T-cell (primary cell): ENCODE data around the gene PRR13. TPM values are rescaled to one million over a fixed set of nuclear protein-coding genes. Genes with fewer than 3 reads are reported as not detected.
A peak's percentile ranks its signal among the peaks of the same experiment; 100 is the strongest.
"Not testable (repeated sequence)": the region's sequence is repeated elsewhere in the genome, so short reads cannot be mapped to it uniquely, and the experiment has no call there.

Source experiments
- ATAC-seq, 4 experiments: fragments of 200-7000 bp in 3 of 4; fragments of 150-1000 bp in 1 of 4; cut with Tn5 transposase; replicated peaks in 1 of 4; 1 replicate in 3 of 4; 2 replicates in 1 of 4; pipeline ENCODE4 v1.10.0; 2021; ENCODE audit warnings: moderate library complexity in 3 of 4, mild to moderate bottlenecking in 2 of 4, moderate number of reproducible peaks in 1 of 4
- CTCF ChIA-PET, 2 donors: fragments of 300-600 bp; sonication (Branson Sonifier 250); formaldehyde crosslinking; loops; one replicate each; lab custom pipeline; 2022; ENCODE audit warnings: antibody characterized with exemption in 2 of 2; lab: Charles Lee
- POLR2A ChIA-PET, 2 donors: fragments of 300-600 bp; sonication (Branson Sonifier 250); formaldehyde crosslinking; loops; one replicate each; lab custom pipeline; 2022; ENCODE audit warnings: antibody characterized with exemption in 2 of 2; lab: Charles Lee
- DNase-seq, 35 experiments: peaks; one replicate each; pipeline versions ENCODE4 v3.0.0 to v3.0.0-alpha.2; 2013 to 2023
- H3K27ac ChIP-seq: one replicate; pipeline ENCODE4 v1.5.1; 2013; ENCODE audit warnings: low read length
- H3K27me3 ChIP-seq, 2 experiments: replicated peaks in 1 of 2; 1 replicate in 1 of 2; 2 replicates in 1 of 2; pipeline versions ENCODE4 v1.6.1 to v1.7.0; 2013; ENCODE audit warnings: low read length in 1 of 2, mixed read lengths in 1 of 2; ENCODE audit not compliant: control insufficient read depth in 2 of 2, insufficient read depth in 2 of 2; ENCODE audit errors: extremely low read depth in 1 of 2
- H3K36me3 ChIP-seq, 2 donors: 1 replicate in 1 of 2; 2 replicates in 1 of 2; pipeline versions ENCODE4 v1.6.1 to v1.7.0; 2013; ENCODE audit warnings: low read length in 1 of 2; ENCODE audit not compliant: control insufficient read depth in 2 of 2, insufficient read depth in 1 of 2; ENCODE audit errors: extremely low read depth in 1 of 2
- H3K4me1 ChIP-seq, 2 experiments: 1 replicate in 1 of 2; 2 replicates in 1 of 2; pipeline versions ENCODE4 v1.6.1 to v1.7.0; 2013; ENCODE audit warnings: low read length in 2 of 2, mixed read lengths in 1 of 2; ENCODE audit not compliant: insufficient read depth in 2 of 2, control insufficient read depth in 1 of 2; ENCODE audit errors: extremely low read depth in 1 of 2
- H3K4me3 ChIP-seq, 2 donors: 1 replicate in 1 of 2; 2 replicates in 1 of 2; pipeline versions ENCODE4 v1.5.1 to v1.7.0; 2013; ENCODE audit warnings: mild to moderate bottlenecking in 2 of 2, low read length in 1 of 2, moderate library complexity in 1 of 2; ENCODE audit not compliant: control insufficient read depth in 1 of 2; ENCODE audit errors: extremely low read depth in 1 of 2
- H3K9me3 ChIP-seq: 2 replicates; pipeline ENCODE4 v1.7.0; 2013
- H3K27ac Mint-ChIP-seq, 2 donors: one replicate each; pipeline ENCODE4 v1.8.0; 2020 to 2021; ENCODE audit warnings: mild to moderate bottlenecking in 2 of 2, mixed read lengths in 2 of 2
- H3K27me3 Mint-ChIP-seq, 2 donors: one replicate each; pipeline ENCODE4 v1.8.0; 2021 to 2022; ENCODE audit warnings: mixed read lengths in 2 of 2
- H3K36me3 Mint-ChIP-seq: one replicate; pipeline ENCODE4 v1.8.0; 2021; ENCODE audit warnings: mixed read lengths
- H3K4me1 Mint-ChIP-seq, 3 donors: one replicate each; pipeline ENCODE4 v1.8.0; 2020 to 2022; ENCODE audit warnings: mixed read lengths in 3 of 3, mild to moderate bottlenecking in 1 of 3
- H3K4me3 Mint-ChIP-seq, 3 donors: one replicate each; pipeline ENCODE4 v1.8.0; 2020 to 2022; ENCODE audit warnings: mild to moderate bottlenecking in 3 of 3, mixed read lengths in 3 of 3, moderate library complexity in 3 of 3
- H3K9me3 Mint-ChIP-seq, 3 donors: one replicate each; pipeline ENCODE4 v1.8.0; 2020 to 2022; ENCODE audit warnings: mixed read lengths in 3 of 3
- WGBS: methylation state at CpG from one replicate; pipeline ENCODE4 v1.1.5; 2013; ENCODE audit warnings: missing lambda C conversion rate; ENCODE audit not compliant: insufficient coverage; 5-methylcytosine and 5-hydroxymethylcytosine counted together
- total RNA-seq, 35 experiments: library from RNA in 6 of 35; stranded (reverse) in 6 of 35; fragments of 120-200 nt in 1 of 35; gene quantifications; one replicate each; pipeline versions ENCODE4 v1.2.1 to v1.2.4 and lab custom pipeline; 2013 to 2026

Gene PRR13, protein sequence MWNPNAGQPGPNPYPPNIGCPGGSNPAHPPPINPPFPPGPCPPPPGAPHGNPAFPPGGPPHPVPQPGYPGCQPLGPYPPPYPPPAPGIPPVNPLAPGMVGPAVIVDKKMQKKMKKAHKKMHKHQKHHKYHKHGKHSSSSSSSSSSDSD
- total RNA-seq (100 to 1,000 TPM; 175 to 215 (median 187) TPM), total RNA-seq (lab: John Stamatoyannopoulos, UW) (31.4 to 65.2 (median 39.5) reads per million in 29 experiments)
- total RNA-seq (2013) = 128 TPM

DNA sequence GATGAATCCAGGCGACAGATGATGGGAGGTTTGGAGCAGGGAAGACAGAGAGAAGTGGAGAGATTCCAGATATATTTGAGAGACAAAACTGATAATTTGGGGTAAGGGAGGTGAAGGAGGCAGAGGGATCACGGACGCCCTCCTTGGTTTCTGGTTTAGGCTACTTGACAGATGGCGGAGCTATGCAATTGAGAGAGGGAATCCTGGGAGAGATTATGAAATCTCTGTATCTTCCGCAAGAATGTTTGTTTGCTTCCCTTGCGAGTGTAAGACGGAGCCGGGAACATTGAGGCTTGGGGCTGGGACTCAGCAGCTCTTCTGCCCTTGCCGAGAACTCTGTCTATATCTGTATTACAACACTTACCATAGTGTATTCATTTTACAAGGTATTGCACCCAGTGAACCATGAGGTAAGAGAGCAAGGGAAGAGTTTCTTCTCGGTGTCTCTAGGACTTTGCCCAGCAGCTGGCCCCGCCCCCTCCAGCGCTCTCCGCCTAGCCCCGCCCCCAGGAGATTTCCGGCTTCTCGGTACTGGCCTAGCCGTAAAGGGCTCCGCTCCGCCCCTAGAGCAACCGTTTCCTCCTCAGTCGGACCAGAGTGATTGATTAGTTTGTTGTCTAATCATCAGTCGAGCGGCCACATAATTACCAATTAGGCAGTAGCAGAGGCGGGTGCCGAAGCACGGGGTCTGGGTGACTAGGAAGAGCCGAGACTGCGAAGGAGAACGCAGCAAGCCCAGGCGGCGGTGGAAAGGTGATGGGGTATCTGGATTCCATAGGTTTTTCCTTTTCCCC is at the start of gene PRR13:
Gene PRR13, plus strand, starts transcription at position 695 of the 794 bp plus-strand sequence. CDS start 981 bp downstream, outside the sequence.
- POLR2A ChIA-PET = interaction anchor here (0.8 to 1.7 kb wide), 4 partner anchors 62 to 146 kb away, joined by 3 to 10 read pairs (median 5); partner anchors contain the start of genes PFDN5 (in 1 of the 2) and SP1 (in 1 of the 2)
- Mint-ChIP-seq H3K9me3 (no peaks in the 10 kb centered on the region), H3K27ac (peak within 1 kb of the TSS; percentile 96 to 98), H3K27me3 (no peaks in the 10 kb centered on the region), H3K4me3 (peak within 1 kb of the TSS; percentile 86 to 97 (median 95)), H3K36me3 (peaks cover 24% of the 10 kb centered on the region), H3K4me1 (peaks cover 38 to 51% (median 47%) of the 10 kb centered on the region in 3 donors)
- Histone ChIP-seq H3K9me3 (no peaks in the 10 kb centered on the region), H3K36me3 (peaks cover 5 to 20% of the 10 kb centered on the region in 2 donors), H3K27ac (peak within 1 kb of the TSS; percentile 74), H3K4me1 (peaks cover 14 to 34% of the 10 kb centered on the region in 2 experiments), H3K27me3 (no peaks in the 10 kb centered on the region), H3K4me3 (peak within 1 kb of the TSS; percentile 90 to 94)
- DNase-seq (peak; percentile 92 to 100 (median 99)), ATAC-seq (peak; percentile 98 to 99 (median 99))
- 3% methylated on average over 23 of the region's 31 CpGs for WGBS
- CTCF ChIA-PET = interaction anchor here in 1 of 2 donors (0.9 to 1.3 kb wide), 5 partner anchors 20 to 120 kb away, joined by 3 to 7 read pairs (median 3); partner anchors contain the start of genes AAAS and TARBP2

DNA sequence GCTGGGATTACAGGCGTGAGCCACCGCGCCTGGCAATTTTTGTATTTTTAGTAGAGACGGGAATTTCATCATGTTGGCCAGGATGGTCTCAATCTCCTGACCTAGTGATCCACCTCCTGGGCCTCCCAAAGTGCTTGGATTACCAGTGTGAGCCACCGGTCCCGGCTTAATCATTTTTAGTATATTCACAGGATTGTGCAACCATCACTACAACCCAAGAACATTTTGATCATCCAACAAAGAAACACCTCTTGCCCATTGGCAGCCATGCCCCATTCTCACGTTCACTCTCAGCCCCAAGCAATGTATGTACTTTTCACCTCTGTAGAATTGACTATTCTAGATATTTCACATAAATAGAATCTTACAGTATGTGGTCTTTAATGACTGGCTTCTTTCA is 41.6 kb upstream of the PRR13 start:
- Mint-ChIP-seq H3K4me3 (no peak overlapping the region), H3K9me3 (no peaks in the 10 kb centered on the region), H3K36me3 (peaks cover 16% of the 10 kb centered on the region), H3K4me1 (peaks cover 17 to 24% (median 22%) of the 10 kb centered on the region in 3 donors), H3K27me3 (no peaks in the 10 kb centered on the region), H3K27ac (no peak overlapping the region)
- no peak for DNase-seq
- H3K36me3 ChIP-seq = peaks cover 6 to 24% of the 10 kb centered on the region in 2 donors
- no peak overlapping the region for H3K4me3 ChIP-seq
- no peaks in the 10 kb centered on the region for H3K4me1 ChIP-seq
- ChIA-PET POLR2A (no interaction called here), CTCF (no interaction called here)
- 100% methylated on average over 6 of the region's 7 CpGs for WGBS
- ATAC-seq = no peak
- no peaks in the 10 kb centered on the region for H3K9me3 ChIP-seq
- H3K27me3 ChIP-seq = no peaks in the 10 kb centered on the region
- no peak overlapping the region for H3K27ac ChIP-seq

DNA sequence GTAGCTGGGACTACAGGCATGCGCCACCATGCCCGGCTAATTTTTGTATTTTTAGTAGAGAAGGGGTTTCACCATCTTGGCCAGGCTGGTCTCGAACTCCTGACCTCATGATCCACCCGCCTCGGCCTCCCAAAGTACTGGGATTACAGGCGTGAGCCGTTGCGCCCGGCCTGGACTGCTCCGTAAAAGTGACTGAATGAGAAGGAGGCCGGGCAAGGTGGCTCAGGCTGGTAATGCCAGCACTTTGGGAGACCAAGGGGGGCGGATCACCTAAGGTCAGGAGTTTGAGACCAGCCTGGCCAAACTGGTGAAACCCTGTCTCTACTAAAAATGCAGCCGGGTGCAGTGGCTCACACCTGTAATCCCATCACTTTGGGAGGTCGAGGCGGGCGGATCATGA is 39.2 kb upstream of the PRR13 start:
- H3K36me3 ChIP-seq = peaks cover 14 to 29% of the 10 kb centered on the region in 2 donors
- not testable (repeated sequence) for H3K4me3 ChIP-seq, H3K27me3 Mint-ChIP-seq, H3K4me3 Mint-ChIP-seq, DNase-seq, H3K27ac ChIP-seq, H3K27ac Mint-ChIP-seq, H3K27me3 ChIP-seq, H3K4me1 ChIP-seq, H3K9me3 ChIP-seq, H3K9me3 Mint-ChIP-seq, ATAC-seq
- 98% methylated on average over 14 of the region's 16 CpGs for WGBS
- CTCF ChIA-PET = interaction anchor here in 1 of 2 donors (1.4 kb wide), 1 partner anchor 19 kb away, joined by 6 read pairs; no protein-coding TSS in a partner anchor
- Mint-ChIP-seq H3K4me1 (peaks cover 12 to 19% (median 13%) of the 10 kb centered on the region in 3 donors), H3K36me3 (peaks cover 13% of the 10 kb centered on the region)
- POLR2A ChIA-PET = interaction anchor here in 1 of 2 donors (0.7 kb wide), 1 partner anchor 861 kb away, joined by 6 read pairs; no protein-coding TSS in a partner anchor

DNA sequence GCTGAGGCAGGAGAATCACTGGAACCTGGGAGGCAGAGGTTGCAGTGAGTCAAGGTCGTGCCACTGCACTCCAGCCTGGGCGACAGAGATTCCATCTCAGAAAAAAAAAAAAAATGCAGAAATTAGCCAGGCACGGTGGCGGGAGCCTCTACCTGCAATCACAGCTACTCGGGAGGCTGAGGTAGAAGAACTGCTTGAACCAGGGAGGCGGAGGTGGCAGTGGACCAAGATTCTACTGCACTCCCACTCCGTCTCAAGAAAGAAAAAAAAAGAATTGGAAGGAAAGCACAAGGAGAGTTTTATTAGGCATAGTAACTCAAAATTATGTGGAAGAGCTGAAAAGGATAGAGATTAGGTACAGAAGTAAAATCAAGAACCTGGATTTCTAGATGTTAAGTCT is 38.7 kb upstream of the PRR13 start:
- Histone ChIP-seq H3K27me3 (no peaks in the 10 kb centered on the region), H3K9me3 (no peaks in the 10 kb centered on the region), H3K36me3 (peaks cover 14 to 31% of the 10 kb centered on the region in 2 donors), H3K4me1 (no peaks in the 10 kb centered on the region), H3K27ac (no peak overlapping the region), H3K4me3 (no peak overlapping the region)
- WGBS = no CpG with 5 or more reads among the region's 7 CpGs
- peaks cover 9 to 14% (median 10%) of the 10 kb centered on the region in 3 donors for H3K4me1 Mint-ChIP-seq
- ATAC-seq (no peak), DNase-seq (no peak)
- no peaks in the 10 kb centered on the region for H3K27me3 Mint-ChIP-seq
- ChIA-PET POLR2A (no interaction called here), CTCF (no interaction called here)
- no peak overlapping the region for H3K4me3 Mint-ChIP-seq
- H3K9me3 Mint-ChIP-seq = no peaks in the 10 kb centered on the region
- peaks cover 13% of the 10 kb centered on the region for H3K36me3 Mint-ChIP-seq
- H3K27ac Mint-ChIP-seq = no peak overlapping the region

DNA sequence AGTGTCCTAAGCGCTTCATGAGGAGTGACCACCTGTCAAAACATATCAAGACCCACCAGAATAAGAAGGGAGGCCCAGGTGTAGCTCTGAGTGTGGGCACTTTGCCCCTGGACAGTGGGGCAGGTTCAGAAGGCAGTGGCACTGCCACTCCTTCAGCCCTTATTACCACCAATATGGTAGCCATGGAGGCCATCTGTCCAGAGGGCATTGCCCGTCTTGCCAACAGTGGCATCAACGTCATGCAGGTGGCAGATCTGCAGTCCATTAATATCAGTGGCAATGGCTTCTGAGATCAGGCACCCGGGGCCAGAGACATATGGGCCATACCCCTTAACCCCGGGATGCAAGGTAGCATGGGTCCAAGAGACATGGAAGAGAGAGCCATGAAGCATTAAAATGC is 30.6 kb upstream of the PRR13 start:
- Histone ChIP-seq H3K27me3 (no peaks in the 10 kb centered on the region), H3K27ac (no peak overlapping the region), H3K4me3 (no peak overlapping the region), H3K36me3 (peaks cover 29 to 69% of the 10 kb centered on the region in 2 donors), H3K9me3 (no peaks in the 10 kb centered on the region), H3K4me1 (peaks cover 0 to 2% of the 10 kb centered on the region in 2 experiments)
- no peaks in the 10 kb centered on the region for H3K9me3 Mint-ChIP-seq
- peaks cover 21 to 34% (median 31%) of the 10 kb centered on the region in 3 donors for H3K4me1 Mint-ChIP-seq
- DNase-seq (no peak), ATAC-seq (no peak)
- no peaks in the 10 kb centered on the region for H3K27me3 Mint-ChIP-seq
- H3K4me3 Mint-ChIP-seq = no peak overlapping the region
- H3K36me3 Mint-ChIP-seq = peaks cover 37% of the 10 kb centered on the region
- CTCF ChIA-PET = interaction anchor here in 1 of 2 donors (0.6 to 2.5 kb wide), 3 partner anchors 10 to 67 kb away, joined by 3 to 10 read pairs (median 4); no protein-coding TSS in a partner anchor
- POLR2A ChIA-PET = no interaction called here
- peak overlapping the region in 1 of 2 donors; percentile 19 for H3K27ac Mint-ChIP-seq
- WGBS = 100% methylated on average over 3 of the region's 5 CpGs
